Psoas muscle (tissue), 8 donors: ENCODE data around the gene PSMA8. TPM values are rescaled to one million over a fixed set of nuclear protein-coding genes. Genes with fewer than 3 reads are reported as not detected.

ENCODE experiments used
- ATAC-seq, 4 donors: fragments of 200-7000 bp; cut with Tn5 transposase; one replicate each; pipeline ENCODE4 v1.9.1; 2020; ENCODE audit warnings: moderate library complexity in 3 of 4, mild to moderate bottlenecking in 2 of 4
- DNase-seq, 2 donors: peaks; one replicate each; pipeline ENCODE4 v3.0.0-alpha.2; 2020
- H3K27ac ChIP-seq: fragments of 200-600 bp; one replicate; pipeline ENCODE4 v1.8.0; 2022
- H3K27me3 ChIP-seq, 3 donors: fragments of 200-600 bp in 1 of 3; one replicate each; pipeline versions ENCODE4 v1.6.1 to v1.8.0; 2013 to 2022; ENCODE audit warnings: low read length in 2 of 3, mild to moderate bottlenecking in 2 of 3, moderate library complexity in 1 of 3; ENCODE audit not compliant: insufficient read depth in 3 of 3
- H3K36me3 ChIP-seq, 2 donors: fragments of 200-600 bp in 1 of 2; one replicate each; pipeline versions ENCODE4 v1.6.1 to v1.8.0; 2013 to 2022; ENCODE audit warnings: low read depth in 1 of 2, mild to moderate bottlenecking in 1 of 2, moderate library complexity in 1 of 2; ENCODE audit not compliant: insufficient read depth in 1 of 2
- H3K4me1 ChIP-seq: fragments of 200-600 bp; one replicate; pipeline ENCODE4 v1.8.0; 2022
- H3K4me3 ChIP-seq: fragments of 200-600 bp; one replicate; pipeline ENCODE4 v1.8.0; 2022; ENCODE audit warnings: mild to moderate bottlenecking
- H3K9me3 ChIP-seq: fragments of 200-600 bp; one replicate; pipeline ENCODE4 v1.8.0; 2022
- CTCF ChIP-seq: fragments of 200-600 bp; IDR thresholded peaks from one replicate; pipeline ENCODE4 v1.8.0; 2022; ENCODE audit warnings: antibody characterized with exemption
- WGBS, 3 donors: extraction: QIAGEN DNeasy Blood & Tissue Kit; methylation state at CpG; one replicate each; pipeline versions ENCODE4 v1.1.6 to v1.1.7; 2013; 5-methylcytosine and 5-hydroxymethylcytosine counted together
- intact Hi-C, 2 donors: fragments of 100-400 bp; cut with DNase I; formaldehyde crosslinking; loops; one replicate each; pipeline versions ENCODE4 v1.11.0 to v1.14.2; 2022
- polyA plus RNA-seq, 3 donors: library from polyadenylated mRNA; stranded (reverse); fragments of 200-250 nt; gene quantifications; one replicate each; pipeline ENCODE4 v1.2.3, GENCODE V29; 2013
- total RNA-seq, 4 donors: library from RNA; stranded (reverse); fragmentation: NEBNext Ultra II Directional in 2 of 4; extraction: Animal tissue kit (Norgen Biotek cat#: 25700) in 2 of 4; gene quantifications; one replicate each; pipeline versions ENCODE4 v1.2.1 to v1.2.4, GENCODE V29; 2021 to 2023
- donor health status: healthy with polysubstance abuse.
- donor health status: DM: no; HTN: no; CAD: no; lungs with moderate emphysema.
- donor health status: Bipolar disorder and iron deficiency.
- donor health status: healthy.
- donor health status: DM: yes; HTN: yes; CAD: no.
- donor health status: DM: no; HTN: no; CAD: no.
- donor health status: DM: no; HTN: no; CAD: no.
- donor health status: DM: yes; HTN: yes; CAD: no.

Gene PSMA8
- total and polyA plus RNA-seq, 7 donors: not detected

- WGBS, 3 donors: 93 to 95% (median 93%) methylated on average over 7 of the region's 7 CpGs
- H3K27me3 ChIP-seq: no peaks in the 10 kb centered on the region
- H3K9me3 ChIP-seq: no peaks in the 10 kb centered on the region
- H3K4me3 ChIP-seq: no peak overlapping the region
- intact Hi-C loops: no loop called here
- DNase-seq (no peak), ATAC-seq (no peak)
- H3K4me1 ChIP-seq: no peaks in the 10 kb centered on the region
- no peak for TF ChIP-seq CTCF
- no peaks in the 10 kb centered on the region for H3K36me3 ChIP-seq
- no peak overlapping the region for H3K27ac ChIP-seq
Measured at GRCh38 chr18:26181343-26181826, 47.7 kb downstream of the PSMA8 start.

GRCh38 chr18:26183395-26184112 lies 49.9 kb downstream of the PSMA8 start:
- Histone ChIP-seq H3K4me3 (no peak overlapping the region), H3K36me3 (no peaks in the 10 kb centered on the region), H3K9me3 (peaks cover 7% of the 10 kb centered on the region), H3K27me3 (no peaks in the 10 kb centered on the region), H3K4me1 (no peaks in the 10 kb centered on the region), H3K27ac (no peak overlapping the region)
- intact Hi-C loops: no loop called here
- DNase-seq (no peak), ATAC-seq (no peak)
- no peak for TF ChIP-seq CTCF

- WGBS, 3 donors: 58 to 70% (median 63%) methylated on average over 2 of the region's 2 CpGs
- no peak overlapping the region for H3K4me3 ChIP-seq
- H3K27me3 ChIP-seq: no peaks in the 10 kb centered on the region
- ATAC-seq: no peak
- intact Hi-C loops: no loop called here
- no peak for TF ChIP-seq CTCF
- H3K36me3 ChIP-seq: no peaks in the 10 kb centered on the region
- H3K4me1 ChIP-seq: no peaks in the 10 kb centered on the region
- H3K27ac ChIP-seq: no peak overlapping the region
- H3K9me3 ChIP-seq: peaks cover 7% of the 10 kb centered on the region
- DNase-seq: no peak
Measured at GRCh38 chr18:26185267-26185666, 51.6 kb downstream of the PSMA8 start.

- DNase-seq (no peak), ATAC-seq (no peak)
- intact Hi-C loops: no loop called here
- no peak for TF ChIP-seq CTCF
- no peak overlapping the region for H3K4me3 ChIP-seq
- H3K4me1 ChIP-seq: no peaks in the 10 kb centered on the region
- 86 to 92% (median 89%) methylated on average over 8 of the region's 8 CpGs for WGBS, 3 donors
- no peaks in the 10 kb centered on the region for H3K27me3 ChIP-seq
- peaks cover 7% of the 10 kb centered on the region for H3K9me3 ChIP-seq
- no peak overlapping the region for H3K27ac ChIP-seq
- no peaks in the 10 kb centered on the region for H3K36me3 ChIP-seq
Measured at GRCh38 chr18:26190506-26190905, 56.8 kb downstream of the PSMA8 start.

GRCh38 chr18:26192233-26192632 lies 58.6 kb downstream of the PSMA8 start:
- Histone ChIP-seq H3K27ac (no peak overlapping the region), H3K4me1 (no peaks in the 10 kb centered on the region), H3K4me3 (no peak overlapping the region), H3K36me3 (no peaks in the 10 kb centered on the region), H3K27me3 (no peaks in the 10 kb centered on the region), H3K9me3 (peaks cover 7% of the 10 kb centered on the region)
- ATAC-seq (no peak), DNase-seq (no peak)
- 70 to 88% (median 80%) methylated on average over 1 of the region's 1 CpG for WGBS, 3 donors
- intact Hi-C loops: no loop called here
- no peak for TF ChIP-seq CTCF
